GM21360 (cell line): Measurements from ENCODE around the gene PPP1CA.
A peak's percentile ranks its signal among the peaks of the same experiment; 100 is the strongest.

Experiments used
- ATAC-seq: cut with Tn5 transposase; IDR thresholded peaks from one replicate; pipeline ENCODE4 v1.9.1; 2021; ENCODE audit warnings: mild to moderate bottlenecking, moderate library complexity; ENCODE audit not compliant: unreplicated experiment

Gene PPP1CA

DNA sequence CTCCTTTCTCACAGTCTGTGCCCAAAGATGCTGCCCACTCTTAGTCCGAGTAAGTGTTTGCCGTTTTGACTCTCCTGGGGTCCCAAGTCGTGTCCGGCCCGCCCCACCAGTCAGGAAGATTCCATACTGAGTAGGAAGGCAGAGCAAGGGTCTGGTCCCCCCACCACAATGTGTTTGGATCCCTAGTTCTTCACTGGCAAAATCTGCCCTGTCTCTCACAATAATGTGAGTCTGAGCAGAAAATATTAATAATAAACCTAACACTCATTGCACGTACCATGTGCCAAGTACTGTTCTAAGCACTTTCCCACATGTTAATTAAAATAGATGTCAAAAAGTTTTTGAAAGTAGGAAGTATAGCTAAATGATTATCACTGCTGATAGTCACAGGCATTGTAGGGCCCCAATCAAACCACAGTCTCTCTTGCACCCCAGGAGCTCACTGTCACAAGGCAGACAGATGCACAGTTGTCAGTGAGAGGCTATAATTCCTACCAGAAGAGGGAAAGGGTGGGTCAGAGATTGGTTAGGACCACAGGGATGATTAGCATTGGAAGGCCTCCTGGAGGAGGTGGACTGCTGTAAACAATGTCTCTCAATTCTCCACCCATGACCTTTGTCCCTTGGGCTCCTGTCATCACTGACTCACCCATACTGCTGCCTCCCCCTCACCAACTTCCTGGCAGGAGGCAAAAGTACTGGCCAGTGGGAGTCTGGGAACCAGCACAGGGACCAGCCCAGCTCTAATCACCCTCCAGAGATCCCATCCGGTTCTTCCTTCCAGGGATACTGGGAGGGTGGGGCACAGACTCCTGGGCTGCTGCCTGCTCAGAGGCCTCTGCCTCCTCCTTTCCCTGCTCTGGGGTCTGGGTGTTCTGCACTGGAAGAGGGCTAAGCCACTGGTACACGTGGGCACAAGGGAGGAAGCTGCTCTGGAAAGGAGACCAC, 47.3 kb downstream of the PPP1CA start:
- ATAC-seq = no peak

GRCh38 chr11:67353317-67354074, 48.2 kb downstream of the PPP1CA start, which contains the start of gene POLD4:
TSS of gene POLD4 (minus strand) at chr11:67353546. CDS start at chr11:67353399, 147 bp downstream.
- ATAC-seq = peak; percentile 61

GRCh38 chr11:67352546-67353316, 48.9 kb downstream of the PPP1CA start:
- ATAC-seq = peak; percentile 6

DNA sequence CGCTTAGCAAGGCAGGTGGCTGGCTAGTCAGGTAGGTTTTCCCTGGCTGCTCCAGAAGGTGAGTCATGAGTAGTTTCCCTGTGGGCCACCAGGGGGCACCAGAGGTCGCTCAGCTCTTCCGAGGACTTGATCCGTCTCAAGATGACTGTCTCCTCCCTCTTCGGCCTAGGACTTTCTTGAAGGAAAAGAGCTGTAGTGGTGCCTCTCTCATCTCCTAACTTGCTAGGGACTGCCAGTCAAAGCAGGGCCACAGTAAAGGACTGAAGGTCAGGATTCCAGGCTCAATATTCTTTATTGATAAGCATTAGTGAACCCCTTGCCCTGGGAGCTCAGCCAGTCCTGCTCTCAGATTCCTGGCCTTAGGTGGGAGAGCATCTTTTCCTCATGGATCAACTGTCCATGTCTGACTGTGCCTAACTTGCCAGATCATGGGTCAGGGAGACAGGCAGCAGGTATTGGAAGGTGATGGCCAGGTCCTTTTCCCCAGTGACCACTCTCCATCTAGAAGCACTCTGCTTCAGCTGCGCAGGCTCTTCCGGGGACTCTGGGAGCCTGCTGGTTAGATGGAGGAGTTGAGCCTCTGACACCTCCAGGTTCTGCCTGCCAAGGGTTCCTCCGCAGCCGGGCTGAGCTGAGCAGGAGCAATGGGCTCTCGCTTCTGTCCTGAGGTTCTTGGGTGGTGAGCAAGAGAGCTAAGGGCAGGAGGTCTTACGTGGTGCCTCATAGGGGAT, 50.2 kb downstream of the PPP1CA start:
- no peak for ATAC-seq

- ATAC-seq = no peak
Observed at GRCh38 chr11:67349928-67350465, 51.7 kb downstream of the PPP1CA start.

- no peak for ATAC-seq
Observed at GRCh38 chr11:67349457-67349856, 52.2 kb downstream of the PPP1CA start.

DNA sequence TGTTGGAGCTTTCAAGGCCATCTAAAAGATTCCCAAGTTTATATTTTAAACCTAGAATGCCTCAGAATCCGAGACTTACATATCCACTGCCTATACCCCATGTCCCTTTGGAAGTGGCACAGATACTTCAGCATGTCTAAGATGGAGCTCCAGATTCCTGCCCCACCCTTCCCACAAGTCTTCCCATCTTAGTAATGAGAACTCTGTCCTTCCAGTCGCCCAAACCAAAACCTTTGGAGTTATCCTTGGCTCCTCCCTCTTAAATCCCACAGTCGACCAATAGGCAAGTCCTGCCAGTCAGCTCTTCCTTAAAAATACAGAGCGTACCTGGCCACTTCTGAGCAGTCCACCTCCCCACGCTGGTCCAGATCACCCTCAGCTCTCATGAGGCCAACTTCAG, 52.6 kb downstream of the PPP1CA start:
- no peak for ATAC-seq
